Stimulated activated CD8-positive, alpha-beta memory T cell treated with anti-CD3 and anti-CD28 coated beads, Interleukin-15, amount 100 ng/mL, for 24 hours (primary cell): ENCODE results near the gene VPREB1.
"Not testable (repeated sequence)": the region's sequence is repeated elsewhere in the genome, so short reads cannot be mapped to it uniquely, and the experiment has no call there.

Experiments used
- DNase-seq: peaks from one replicate; pipeline ENCODE4 v3.0.0-alpha.2; 2020; ENCODE audit warnings: low read depth

VPREB1 gene

GRCh38 chr22:22244316-22245250 is at the start of gene VPREB1:
TSS of gene VPREB1 (plus strand) at chr22:22244786. CDS start at chr22:22244814, 28 bp downstream.
- DNase-seq: no peak

DNA sequence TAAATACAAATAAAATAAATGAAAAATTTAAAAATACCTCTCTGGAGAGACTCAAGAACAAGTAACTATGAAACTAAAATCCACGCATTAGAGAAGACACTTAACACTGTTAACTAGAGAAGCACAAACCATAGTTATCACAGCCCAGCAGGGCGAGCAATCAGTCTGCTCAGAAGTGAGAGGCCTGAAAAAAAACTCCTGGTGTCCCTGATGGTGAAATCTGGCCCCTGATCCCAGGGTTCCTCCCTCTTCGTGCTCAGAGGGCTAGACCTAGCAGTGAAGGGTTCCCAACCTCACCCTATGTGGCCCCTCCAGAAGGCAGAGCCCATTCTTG is 49.7 kb upstream of the VPREB1 start:
- DNase-seq: no peak

- DNase-seq: peak; percentile 69
Measured at GRCh38 chr22:22195265-22196017, 49.1 kb upstream of the VPREB1 start.

DNA sequence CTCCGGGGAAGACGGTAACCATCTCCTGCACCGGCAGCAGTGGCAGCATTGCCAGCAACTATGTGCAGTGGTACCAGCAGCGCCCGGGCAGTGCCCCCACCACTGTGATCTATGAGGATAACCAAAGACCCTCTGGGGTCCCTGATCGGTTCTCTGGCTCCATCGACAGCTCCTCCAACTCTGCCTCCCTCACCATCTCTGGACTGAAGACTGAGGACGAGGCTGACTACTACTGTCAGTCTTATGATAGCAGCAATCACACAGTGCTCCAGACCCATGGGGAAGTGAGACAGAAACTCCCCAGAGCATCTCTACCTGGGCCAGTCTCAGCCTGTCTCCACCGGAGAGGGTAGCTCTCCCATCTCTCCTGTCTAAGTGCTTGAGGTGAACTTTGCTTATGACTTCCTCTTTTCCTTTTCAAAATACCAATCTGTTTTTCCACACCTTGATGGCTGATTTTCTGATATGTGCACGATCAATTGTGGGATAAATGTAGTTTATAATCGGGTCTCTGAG is 48.5 kb upstream of the VPREB1 start:
- DNase-seq: no peak

GRCh38 chr22:22196833-22197477 is 47.6 kb upstream of the VPREB1 start:
- no peak for DNase-seq

GRCh38 chr22:22197993-22198402 is 46.6 kb upstream of the VPREB1 start:
- DNase-seq: no peak

DNA sequence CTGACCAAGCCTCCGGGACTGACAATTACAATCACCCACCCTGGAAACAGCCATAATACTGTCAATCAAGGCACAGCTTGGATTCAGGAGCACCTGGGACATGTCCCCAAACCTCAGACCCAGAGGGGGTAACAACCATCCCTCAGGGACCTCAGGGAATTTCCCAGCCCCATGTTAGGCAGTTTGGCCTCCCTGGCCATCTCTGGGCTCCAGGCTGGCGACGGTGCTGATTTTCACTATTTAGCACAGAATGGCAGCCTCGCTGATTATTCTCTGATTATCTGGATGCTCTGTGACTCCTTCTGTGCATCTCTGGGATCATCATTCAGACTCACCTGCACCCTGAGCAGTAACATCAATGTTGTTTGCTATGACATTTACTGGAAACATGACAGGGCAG is 45.8 kb upstream of the VPREB1 start:
- no peak for DNase-seq

- no peak for DNase-seq
Measured at GRCh38 chr22:22199634-22200033, 45.0 kb upstream of the VPREB1 start.

DNA sequence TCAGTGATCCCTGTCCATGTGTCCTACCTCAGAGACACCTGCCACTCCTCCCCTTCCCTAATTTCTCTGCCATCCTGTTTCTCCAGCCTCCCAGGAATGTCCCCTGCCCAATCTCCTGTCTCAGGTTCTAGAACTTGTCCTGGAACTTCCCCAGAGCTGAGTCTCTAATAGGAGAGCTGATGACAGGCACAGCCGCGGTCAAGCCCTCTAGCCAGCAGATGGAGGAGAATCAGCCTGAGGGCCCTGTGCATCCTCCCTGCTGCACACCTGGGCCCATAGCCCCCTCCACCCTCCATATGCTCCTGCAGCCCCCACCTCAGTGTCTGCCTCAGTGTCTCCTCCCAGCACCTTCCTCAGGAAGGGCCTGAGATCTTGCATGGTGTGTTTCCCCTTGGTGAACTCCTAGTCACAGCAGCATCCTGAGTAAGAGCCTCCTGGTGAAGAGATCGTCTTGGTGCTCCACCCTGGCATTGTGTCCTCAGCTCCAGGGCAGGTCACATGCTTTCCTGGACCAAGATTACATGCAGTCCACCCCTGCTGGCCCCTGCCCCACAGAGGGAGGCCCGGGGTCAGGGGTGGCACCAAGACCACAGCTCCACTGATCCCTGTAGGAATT is 43.9 kb upstream of the VPREB1 start:
- no peak for DNase-seq

DNA sequence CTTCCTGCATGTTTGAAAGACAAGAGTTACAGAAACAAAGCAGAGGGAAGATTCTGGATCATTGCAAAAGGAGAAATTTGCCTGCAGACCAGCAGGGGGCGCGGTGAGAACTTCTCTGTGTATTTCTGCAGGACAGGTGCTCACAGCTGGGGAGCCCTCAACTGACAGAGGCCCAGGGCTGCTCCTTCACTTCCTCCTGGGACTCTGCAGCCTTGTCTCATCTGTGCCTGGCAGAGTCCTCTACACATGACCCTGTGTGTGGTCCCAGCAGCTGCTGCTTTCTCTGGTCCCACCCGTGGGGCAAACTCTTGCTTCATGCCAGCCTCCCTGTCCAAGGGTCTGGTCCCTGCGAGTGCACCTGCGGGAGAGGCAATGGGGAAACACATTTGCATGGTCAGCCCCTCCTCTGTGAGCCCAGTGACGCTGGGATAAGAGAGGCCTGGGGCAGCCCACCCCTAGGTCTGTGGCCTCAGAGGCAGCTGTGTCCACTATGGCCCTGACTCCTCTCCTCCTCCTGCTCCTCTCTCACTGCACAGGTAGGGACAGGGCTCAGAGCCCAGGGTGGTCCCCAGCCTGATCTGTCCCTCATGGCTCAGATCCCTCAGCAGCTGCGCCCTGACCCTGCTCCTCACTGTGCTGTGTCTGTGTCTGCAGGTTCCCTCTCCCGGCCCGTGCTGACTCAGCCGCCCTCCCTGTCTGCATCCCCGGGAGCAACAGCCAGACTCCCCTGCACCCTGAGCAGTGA is 43.2 kb upstream of the VPREB1 start:
- no peak for DNase-seq

DNA sequence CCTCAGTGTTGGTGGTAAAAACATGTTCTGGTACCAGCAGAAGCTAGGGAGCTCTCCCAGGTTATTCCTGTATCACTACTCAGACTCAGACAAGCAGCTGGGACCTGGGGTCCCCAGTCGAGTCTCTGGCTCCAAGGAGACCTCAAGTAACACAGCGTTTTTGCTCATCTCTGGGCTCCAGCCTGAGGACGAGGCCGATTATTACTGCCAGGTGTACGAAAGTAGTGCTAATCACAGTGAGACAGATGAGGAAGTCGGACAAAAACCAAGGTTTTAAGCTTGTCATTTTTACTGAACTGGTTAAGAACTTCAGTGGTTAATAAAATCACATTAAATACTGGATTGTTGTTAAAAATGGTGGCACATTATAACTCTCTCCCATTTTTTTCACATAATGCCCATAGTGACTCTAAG is 42.6 kb upstream of the VPREB1 start:
- no peak for DNase-seq

DNA sequence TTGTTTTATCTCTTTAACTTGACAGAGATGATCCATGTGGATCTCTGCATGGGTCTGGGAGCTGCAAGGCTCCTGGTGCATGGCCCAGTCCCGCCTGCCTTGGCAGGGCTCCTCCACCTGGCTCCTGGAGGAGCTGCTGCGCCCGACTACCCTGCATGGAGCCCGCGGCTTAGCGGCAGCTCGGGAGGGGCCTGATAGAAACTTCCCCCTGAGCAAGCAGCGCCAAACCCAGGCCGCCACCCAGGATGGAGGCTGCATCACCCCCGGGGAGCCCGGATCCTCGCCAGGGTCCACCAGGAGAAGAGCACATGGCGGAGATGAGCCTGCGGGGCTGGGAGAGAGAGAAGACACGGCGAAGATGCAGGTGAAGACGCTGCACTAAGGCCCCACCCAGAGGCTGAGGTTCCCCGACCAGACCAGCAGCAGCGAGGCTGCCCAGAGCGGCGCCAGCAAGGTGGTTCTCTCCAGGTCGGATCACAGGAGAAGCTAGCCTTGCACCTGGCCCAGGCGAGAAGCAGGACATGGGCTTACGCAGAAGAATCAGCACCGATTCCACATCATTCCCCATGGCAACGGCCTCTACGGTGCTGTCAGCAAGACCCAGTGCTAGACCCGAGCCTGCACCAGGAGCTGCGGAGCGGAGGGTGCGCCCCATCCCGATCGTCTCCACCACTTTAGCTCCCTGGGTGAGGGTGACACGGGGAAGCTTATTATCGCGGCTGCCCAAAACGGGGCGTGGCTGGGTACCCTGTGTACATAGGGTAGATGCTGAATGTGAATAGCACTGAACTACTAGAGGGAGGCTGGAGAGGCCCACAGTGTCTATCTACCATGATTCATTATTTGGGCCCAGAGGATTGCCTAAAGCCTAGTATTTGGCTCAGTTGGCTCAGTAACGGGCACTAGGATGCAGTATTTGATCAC is 41.3 kb upstream of the VPREB1 start:
- DNase-seq: no peak

DNA sequence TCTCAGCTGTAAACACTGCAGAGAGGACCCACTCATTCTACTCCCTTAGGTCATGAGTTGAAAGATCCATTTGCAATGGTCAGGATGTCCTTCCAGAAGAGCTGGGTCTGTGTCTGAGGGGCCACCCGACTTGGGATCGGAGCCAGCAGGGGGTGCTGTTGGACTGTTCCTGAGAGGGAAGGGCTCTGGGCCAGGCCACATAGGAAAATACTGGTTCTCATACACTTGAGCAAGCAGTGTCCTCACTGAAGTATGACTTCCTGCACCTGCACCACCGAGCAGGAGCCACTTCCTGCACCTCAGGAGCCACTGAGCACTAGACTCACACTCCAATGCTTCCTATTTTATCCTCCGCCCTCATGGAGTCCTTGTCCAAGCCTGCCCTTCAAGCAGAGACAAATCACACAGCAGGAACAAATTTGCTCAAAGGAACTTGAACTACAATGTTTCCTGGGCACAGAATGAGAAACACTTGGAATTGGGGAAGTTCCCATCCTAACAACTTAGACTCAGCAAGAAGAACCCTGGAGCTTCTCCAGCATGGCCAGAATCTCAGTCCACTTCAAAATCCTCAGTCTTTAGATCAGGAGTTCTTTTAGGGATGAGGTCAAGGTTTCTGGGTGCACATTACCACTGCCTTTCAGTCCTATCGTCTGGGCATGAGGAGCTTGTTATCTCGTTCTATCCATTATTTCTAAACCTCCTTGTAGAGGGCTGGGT is 36.6 kb upstream of the VPREB1 start:
- peak; percentile 81 for DNase-seq

DNA sequence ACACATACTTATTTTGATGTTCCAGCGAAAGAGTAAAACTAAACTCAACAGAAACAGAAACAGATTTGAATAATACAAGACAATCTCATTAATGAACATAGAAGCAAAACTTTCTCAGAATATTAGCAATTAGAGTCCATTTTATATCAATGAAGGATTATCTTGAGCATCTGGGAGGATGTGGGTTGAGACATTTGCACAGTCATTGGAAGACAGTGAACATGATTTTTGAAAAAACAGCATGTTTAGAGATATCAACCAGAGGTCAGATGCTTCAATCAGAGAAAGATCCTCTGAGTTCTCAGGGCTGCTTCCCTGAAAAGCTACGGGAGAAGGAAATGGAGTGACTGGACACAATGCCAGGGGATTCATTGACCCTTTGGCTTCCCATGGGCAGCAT is 35.9 kb upstream of the VPREB1 start:
- DNase-seq: no peak

DNA sequence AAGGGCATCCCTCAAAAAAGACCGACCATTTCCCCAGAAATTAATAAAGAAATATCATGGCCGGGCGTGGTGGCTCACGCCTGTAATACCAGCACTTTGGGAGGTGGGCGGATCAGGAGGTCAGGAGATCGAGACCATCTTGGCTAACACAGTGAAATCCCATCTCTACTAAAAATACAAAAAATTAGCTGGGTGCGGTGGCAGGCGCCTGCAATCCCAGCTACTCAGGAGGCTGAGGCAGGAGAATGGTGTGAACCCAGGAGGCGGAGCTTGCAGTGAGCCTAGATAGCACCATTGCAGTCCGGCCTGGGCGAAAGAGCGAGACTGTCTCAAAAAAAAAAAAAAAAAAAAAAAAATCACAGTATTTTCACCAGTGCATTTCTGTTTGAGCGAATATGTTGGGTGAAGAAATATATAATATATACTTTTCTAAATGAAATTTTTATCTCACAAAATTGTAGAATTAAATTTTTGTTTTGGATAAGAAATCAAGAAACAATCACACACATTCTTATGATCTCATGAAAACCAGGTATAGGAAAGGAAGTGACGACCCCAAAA is 35.4 kb upstream of the VPREB1 start:
- DNase-seq: not testable (repeated sequence)

GRCh38 chr22:22210375-22210774 is 34.2 kb upstream of the VPREB1 start:
- peak; percentile 16 for DNase-seq

GRCh38 chr22:22210889-22211833 is 33.4 kb upstream of the VPREB1 start:
- no peak for DNase-seq

- no peak for DNase-seq
Measured at GRCh38 chr22:22213231-22213630, 31.4 kb upstream of the VPREB1 start.
